Measurements from ENCODE around the gene SNHG17. TPM values are rescaled to one million over a fixed set of nuclear protein-coding genes. Genes with fewer than 3 reads are reported as not detected.
"Not testable (repeated sequence)": the region's sequence is repeated elsewhere in the genome, so short reads cannot be mapped to it uniquely, and the experiment has no call there.

SNHG17 gene
- total RNA-seq, 2 donors from 2014 or later, result 21.8 to 28.2 TPM

DNA sequence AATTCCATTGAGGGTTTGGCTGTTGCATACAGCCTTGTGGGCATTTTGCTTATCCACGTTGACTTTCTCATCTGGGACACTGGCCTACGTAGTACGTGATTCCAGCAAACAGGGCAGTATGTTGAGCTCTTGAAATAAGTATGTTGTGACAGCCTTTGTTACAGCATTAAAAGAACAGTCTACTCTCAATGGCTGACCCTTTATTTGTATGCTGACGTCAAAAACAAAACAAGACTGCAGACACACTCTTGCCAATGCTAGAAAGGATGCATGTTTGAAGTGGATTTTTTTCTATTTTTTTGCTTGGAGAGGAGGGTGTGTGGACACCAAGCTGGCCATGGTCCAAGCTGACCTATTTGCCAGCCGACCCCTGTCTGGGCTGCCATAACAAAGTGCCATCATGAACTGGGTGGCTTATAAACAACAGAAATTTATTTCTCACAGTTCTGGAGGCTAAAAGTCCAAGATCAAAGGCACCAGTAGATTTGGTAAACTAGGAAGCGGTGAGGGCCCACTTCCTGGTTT, 10.8 kb upstream of the SNHG17 start:
- TF ChIP-seq, protein P1, sequence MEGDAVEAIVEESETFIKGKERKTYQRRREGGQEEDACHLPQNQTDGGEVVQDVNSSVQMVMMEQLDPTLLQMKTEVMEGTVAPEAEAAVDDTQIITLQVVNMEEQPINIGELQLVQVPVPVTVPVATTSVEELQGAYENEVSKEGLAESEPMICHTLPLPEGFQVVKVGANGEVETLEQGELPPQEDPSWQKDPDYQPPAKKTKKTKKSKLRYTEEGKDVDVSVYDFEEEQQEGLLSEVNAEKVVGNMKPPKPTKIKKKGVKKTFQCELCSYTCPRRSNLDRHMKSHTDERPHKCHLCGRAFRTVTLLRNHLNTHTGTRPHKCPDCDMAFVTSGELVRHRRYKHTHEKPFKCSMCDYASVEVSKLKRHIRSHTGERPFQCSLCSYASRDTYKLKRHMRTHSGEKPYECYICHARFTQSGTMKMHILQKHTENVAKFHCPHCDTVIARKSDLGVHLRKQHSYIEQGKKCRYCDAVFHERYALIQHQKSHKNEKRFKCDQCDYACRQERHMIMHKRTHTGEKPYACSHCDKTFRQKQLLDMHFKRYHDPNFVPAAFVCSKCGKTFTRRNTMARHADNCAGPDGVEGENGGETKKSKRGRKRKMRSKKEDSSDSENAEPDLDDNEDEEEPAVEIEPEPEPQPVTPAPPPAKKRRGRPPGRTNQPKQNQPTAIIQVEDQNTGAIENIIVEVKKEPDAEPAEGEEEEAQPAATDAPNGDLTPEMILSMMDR (IDR thresholded peaks at IDR 0.05), result no peak
- TF ChIP-seq POLR2AphosphoS5 (IDR thresholded peaks at IDR 0.05), result no peak
- TF ChIP-seq POLR2A (IDR thresholded peaks at IDR 0.05), result no peak
- H3K4me3 ChIP-seq, result peak overlapping the region in 1 of 2 donors; percentile 86
- H3K27me3 ChIP-seq (replicated peaks; ENCODE audit: insufficient read depth), result no peaks in the 10 kb centered on the region
- WGBS, result 72% methylated on average over 6 of the region's 6 CpGs
- H3K36me3 ChIP-seq, result no peaks in the 10 kb centered on the region
- H3K9me3 ChIP-seq, result no peaks in the 10 kb centered on the region
- intact Hi-C loops (cut with DNase I), result loop anchor here (1.0 kb wide), 1 partner anchor 11 kb away; the partner anchor contains the start of gene SNHG17
- H3K27ac ChIP-seq, result no peak overlapping the region
- DNase-seq (ENCODE audit: low spot score), result no peak
- no peaks in the 10 kb centered on the region for H3K4me1 ChIP-seq (replicated peaks)

DNA sequence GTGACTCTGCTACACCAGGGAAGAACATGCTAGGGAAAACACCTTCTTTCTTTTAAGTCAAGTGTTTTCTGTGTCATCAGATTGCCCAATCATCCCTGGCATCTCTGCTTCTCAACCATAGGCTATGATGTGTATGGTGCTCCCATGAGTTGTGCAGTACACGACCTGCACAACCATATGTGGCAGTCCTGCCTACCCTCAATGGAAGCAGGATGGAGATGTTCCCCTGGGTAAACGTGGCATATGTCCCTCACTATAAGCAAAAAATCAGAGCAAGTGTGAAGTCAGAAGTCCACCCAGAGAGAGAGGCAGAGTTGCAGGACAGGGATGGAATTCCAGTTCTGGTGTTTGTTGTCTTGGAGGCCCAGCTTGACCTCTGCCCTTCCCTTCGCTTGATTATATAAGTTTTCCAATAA, 10.3 kb upstream of the SNHG17 start:
- H3K9me3 ChIP-seq, result no peaks in the 10 kb centered on the region
- no peak overlapping the region for H3K4me3 ChIP-seq
- DNase-seq (ENCODE audit: low spot score), result no peak
- WGBS, result 95% methylated on average over 3 of the region's 3 CpGs
- no peaks in the 10 kb centered on the region for H3K36me3 ChIP-seq
- TF ChIP-seq, protein P1 (IDR thresholded peaks at IDR 0.05), result no peak
- TF ChIP-seq POLR2AphosphoS5 (IDR thresholded peaks at IDR 0.05) (no peak), POLR2A (IDR thresholded peaks at IDR 0.05) (no peak)
- H3K27ac ChIP-seq, result no peak overlapping the region
- no peaks in the 10 kb centered on the region for H3K27me3 ChIP-seq (replicated peaks; ENCODE audit: insufficient read depth)
- intact Hi-C loops (cut with DNase I), result no loop called here
- H3K4me1 ChIP-seq (replicated peaks), result no peaks in the 10 kb centered on the region

DNA sequence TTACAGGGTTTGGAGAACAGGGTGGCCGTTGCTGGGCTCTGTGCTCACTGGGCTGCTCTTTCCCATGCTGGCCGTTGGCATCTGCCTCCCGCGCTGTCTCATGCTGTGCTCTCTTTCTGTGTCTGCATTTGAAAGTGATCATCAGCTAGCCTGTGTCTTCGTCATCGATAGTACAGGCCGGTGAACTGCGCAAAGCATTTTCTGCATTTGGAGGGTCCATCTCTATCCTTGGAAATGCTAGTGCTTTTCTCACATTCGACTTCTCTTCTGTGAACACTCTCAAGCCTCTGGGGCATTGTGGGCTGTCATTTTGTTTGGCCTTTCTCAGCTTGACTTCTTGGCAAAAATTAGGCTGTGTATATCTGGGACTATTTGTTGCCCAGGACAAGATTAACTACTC, 6.8 kb upstream of the SNHG17 start:
- no peaks in the 10 kb centered on the region for H3K9me3 ChIP-seq
- no peak for TF ChIP-seq POLR2A (IDR thresholded peaks at IDR 0.05)
- H3K4me1 ChIP-seq (replicated peaks), result no peaks in the 10 kb centered on the region
- H3K4me3 ChIP-seq, result no peak overlapping the region
- H3K27me3 ChIP-seq (replicated peaks; ENCODE audit: insufficient read depth), result no peaks in the 10 kb centered on the region
- intact Hi-C loops (cut with DNase I), result no loop called here
- no peak overlapping the region for H3K27ac ChIP-seq
- H3K36me3 ChIP-seq, result no peaks in the 10 kb centered on the region
- no peak for DNase-seq (ENCODE audit: low spot score)
- 57% methylated on average over 9 of the region's 9 CpGs for WGBS

DNA sequence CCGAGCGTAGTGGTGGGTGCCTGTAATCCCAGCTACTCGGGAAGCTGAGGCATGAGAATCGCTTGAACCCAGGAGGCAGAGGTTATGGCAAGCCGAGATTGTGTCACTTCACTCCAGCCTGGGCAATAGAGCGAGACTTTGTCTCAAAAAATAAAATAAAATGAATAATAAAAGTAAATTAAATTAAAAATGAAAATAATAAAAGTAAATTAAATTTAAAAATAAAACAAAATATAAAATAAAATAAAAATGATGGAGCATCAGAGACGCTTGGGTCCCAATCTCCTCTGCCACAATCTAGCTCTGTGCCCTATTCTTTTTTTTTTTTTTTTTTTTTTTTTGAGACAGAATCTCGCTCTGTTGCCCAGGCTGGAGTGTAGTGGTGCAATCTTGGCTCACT, 6.0 kb upstream of the SNHG17 start:
- H3K27me3 ChIP-seq (replicated peaks; ENCODE audit: insufficient read depth); H3K36me3 ChIP-seq; intact Hi-C loops (cut with DNase I); H3K27ac ChIP-seq; DNase-seq (ENCODE audit: low spot score); H3K4me1 ChIP-seq (replicated peaks); H3K9me3 ChIP-seq; H3K4me3 ChIP-seq: not testable (repeated sequence)
- 97% methylated on average over 8 of the region's 8 CpGs for WGBS

DNA sequence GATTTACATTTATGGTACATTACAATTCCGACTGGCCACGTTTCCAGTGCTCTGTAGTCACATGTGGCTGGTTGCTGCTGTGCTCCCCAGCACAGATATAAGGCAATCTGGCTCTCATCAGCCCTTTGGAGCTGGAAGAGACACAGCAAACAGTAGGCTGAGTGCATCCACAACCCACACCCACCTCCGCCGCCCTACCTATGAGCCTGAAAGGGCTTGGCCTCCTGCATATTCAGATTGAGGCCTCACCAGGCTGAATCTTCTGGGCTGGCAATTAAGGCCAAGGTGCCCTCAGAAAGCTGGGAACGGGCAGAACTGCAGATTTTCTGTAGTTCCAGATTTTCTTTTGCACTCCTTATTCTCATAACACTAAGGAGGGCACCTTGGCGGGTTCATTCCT, 2.7 kb upstream of the SNHG17 start:
- Histone ChIP-seq H3K4me3 (no peak overlapping the region), H3K36me3 (no peaks in the 10 kb centered on the region), H3K9me3 (no peaks in the 10 kb centered on the region), H3K27ac (no peak overlapping the region), H3K4me1 (replicated peaks) (no peaks in the 10 kb centered on the region), H3K27me3 (replicated peaks; ENCODE audit: insufficient read depth) (no peaks in the 10 kb centered on the region)
- WGBS, result 83% methylated on average over 6 of the region's 6 CpGs
- no peak for DNase-seq (ENCODE audit: low spot score)
- intact Hi-C loops (cut with DNase I), result no loop called here
- TF ChIP-seq POLR2AphosphoS5 (IDR thresholded peaks at IDR 0.05), result no peak
- TF ChIP-seq, protein P1 (IDR thresholded peaks at IDR 0.05), result no peak
- TF ChIP-seq POLR2A (IDR thresholded peaks at IDR 0.05), result no peak

DNA sequence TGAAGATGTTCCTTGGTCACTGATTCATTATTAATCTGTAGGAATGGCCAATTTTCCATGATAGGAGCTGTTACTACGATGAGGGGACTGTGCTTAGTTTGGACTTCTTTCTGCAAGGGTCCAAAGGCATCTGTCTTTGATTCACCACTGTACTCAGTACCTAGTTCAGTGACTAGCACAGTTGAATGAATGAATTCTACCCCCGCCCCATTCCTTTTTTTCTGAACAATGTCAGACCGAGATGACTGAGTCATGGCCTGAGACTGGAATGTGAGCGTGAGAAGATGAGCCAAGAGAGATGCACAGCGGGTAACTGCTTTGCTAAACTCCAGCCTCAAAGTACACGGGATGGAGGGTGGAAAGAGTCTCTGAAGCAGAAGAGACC, 419 bp upstream of the SNHG17 start:
- no peak overlapping the region for H3K4me3 ChIP-seq
- intact Hi-C loops (cut with DNase I), result loop anchor here (1.0 kb wide), 1 partner anchor 11 kb away; no protein-coding TSS in a partner anchor

More for the DNA sequence above, 419 bp upstream of the SNHG17 start:
- peaks cover 0 to 7% of the 10 kb centered on the region in 2 donors for H3K36me3 ChIP-seq
- DNase-seq (ENCODE audit: low spot score), result no peak
- H3K4me1 ChIP-seq (replicated peaks), result no peaks in the 10 kb centered on the region
- no peaks in the 10 kb centered on the region for H3K27me3 ChIP-seq (replicated peaks; ENCODE audit: insufficient read depth)
- H3K9me3 ChIP-seq, result no peaks in the 10 kb centered on the region
- no peak overlapping the region for H3K27ac ChIP-seq
- TF ChIP-seq, protein P1 (IDR thresholded peaks at IDR 0.05), result no peak
- TF ChIP-seq POLR2A (IDR thresholded peaks at IDR 0.05) (no peak), POLR2AphosphoS5 (IDR thresholded peaks at IDR 0.05) (no peak)
- WGBS, result 74% methylated on average over 6 of the region's 6 CpGs
